GM23338 (cell line): ENCODE data around the gene CHD5. TPM values are rescaled to one million over a fixed set of nuclear protein-coding genes. Genes with fewer than 3 reads are reported as not detected.
A peak's percentile ranks its signal among the peaks of the same experiment; 100 is the strongest.

Experiments
- ATAC-seq: fragments of 200-7000 bp; cut with Tn5 transposase; 3 replicates; pipeline ENCODE4 v1.9.1; 2020
- DNase-seq: peaks from one replicate; pipeline ENCODE4 v3.0.0-alpha.2; 2015; ENCODE audit warnings: low spot score
- H2AFZ ChIP-seq: fragments of 200-600 bp; sonication (generic); 2 replicates; pipeline ENCODE4 v1.8.0; 2016; ENCODE audit warnings: antibody characterized with exemption, mild to moderate bottlenecking, moderate library complexity
- H3F3A ChIP-seq: fragments of 200-600 bp; sonication (generic); replicated peaks from 2 replicates; pipeline ENCODE4 v1.8.0; 2017; ENCODE audit warnings: antibody characterized with exemption, mixed run types, low read depth
- H3K27ac ChIP-seq: fragments of 200-600 bp; sonication (generic); 2 replicates; pipeline ENCODE4 v1.6.1; 2016; ENCODE audit warnings: low read depth
- H3K27me3 ChIP-seq: fragments of 200-600 bp; sonication (generic); 2 replicates; pipeline ENCODE4 v1.8.0; 2016; ENCODE audit warnings: mild to moderate bottlenecking, mixed run types, moderate library complexity; ENCODE audit not compliant: insufficient read depth
- H3K36me3 ChIP-seq: fragments of 200-600 bp; sonication (generic); 2 replicates; pipeline ENCODE4 v1.8.0; 2016; ENCODE audit warnings: mild to moderate bottlenecking; ENCODE audit not compliant: insufficient read depth
- H3K4me1 ChIP-seq: fragments of 200-600 bp; sonication (generic); 2 replicates; pipeline ENCODE4 v1.8.0; 2016; ENCODE audit warnings: mild to moderate bottlenecking, moderate library complexity; ENCODE audit not compliant: insufficient read depth
- H3K4me2 ChIP-seq: fragments of 200-600 bp; sonication (generic); 2 replicates; pipeline ENCODE4 v1.7.1; 2017; ENCODE audit warnings: mixed run types
- H3K4me3 ChIP-seq: fragments of 200-600 bp; sonication (generic); 2 replicates; pipeline ENCODE4 v1.6.1; 2016; ENCODE audit warnings: mixed run types
- H3K79me2 ChIP-seq: fragments of 200-600 bp; sonication (generic); replicated peaks from 2 replicates; pipeline ENCODE4 v1.8.0; 2017; ENCODE audit warnings: mild to moderate bottlenecking; ENCODE audit not compliant: insufficient read depth
- H3K9me2 ChIP-seq: fragments of 200-600 bp; sonication (generic); 2 replicates; pipeline ENCODE4 v1.8.0; 2017; ENCODE audit not compliant: insufficient read depth
- H4K20me1 ChIP-seq: fragments of 200-600 bp; sonication (generic); replicated peaks from 2 replicates; pipeline ENCODE4 v1.8.0; 2017; ENCODE audit warnings: mild to moderate bottlenecking; ENCODE audit not compliant: insufficient read depth
- H3K27ac Mint-ChIP-seq: 2 replicates; pipeline ENCODE4 v1.8.0; 2020; ENCODE audit warnings: inconsistent platforms, mild to moderate bottlenecking, moderate library complexity, mixed read lengths
- H3K27me3 Mint-ChIP-seq: 3 replicates; pipeline ENCODE4 v1.8.0; 2022; ENCODE audit warnings: low read depth, mild to moderate bottlenecking, moderate library complexity, mixed read lengths, inconsistent platforms; ENCODE audit not compliant: insufficient read depth, poor library complexity
- H3K36me3 Mint-ChIP-seq: 3 replicates; pipeline ENCODE4 v1.8.0; 2021; ENCODE audit warnings: low read depth, mild to moderate bottlenecking, inconsistent platforms, moderate library complexity, mixed read lengths
- H3K4me1 Mint-ChIP-seq: 3 replicates; pipeline ENCODE4 v1.8.0; 2020; ENCODE audit warnings: mild to moderate bottlenecking, inconsistent platforms, mixed read lengths
- H3K4me3 Mint-ChIP-seq: 3 replicates; pipeline ENCODE4 v1.8.0; 2021; ENCODE audit warnings: moderate library complexity, mild to moderate bottlenecking, inconsistent platforms, mixed read lengths
- H3K9me3 Mint-ChIP-seq: 3 replicates; pipeline ENCODE4 v1.8.0; 2020; ENCODE audit warnings: moderate library complexity, mild to moderate bottlenecking, inconsistent platforms, mixed read lengths
- CTCF ChIP-seq, 2 experiments: fragments of 200-600 bp in 1 of 2; sonication (generic) in 1 of 2; conservative IDR thresholded peaks; 2 replicates each; pipeline versions ENCODE4 v1.5.1 to v1.6.1; 2016 to 2017; ENCODE audit warnings: antibody characterized with exemption in 2 of 2, low read depth in 2 of 2, mild to moderate bottlenecking in 2 of 2, moderate library complexity in 1 of 2
- EZH2 ChIP-seq: fragments of 200-600 bp; sonication (generic); IDR thresholded peaks from one replicate; pipeline ENCODE4 v1.8.0; 2017; ENCODE audit warnings: antibody characterized with exemption, mild to moderate bottlenecking, low read depth; ENCODE audit not compliant: unreplicated experiment
- EZH2phosphoT487 ChIP-seq: fragments of 200-600 bp; sonication (generic); IDR thresholded peaks from one replicate; pipeline ENCODE4 v1.8.1; 2018; ENCODE audit warnings: antibody characterized with exemption; ENCODE audit not compliant: unreplicated experiment
- NANOG ChIP-seq: IDR thresholded peaks from 2 replicates; pipeline ENCODE4 v1.6.1; 2016; ENCODE audit warnings: antibody characterized with exemption, borderline replicate concordance
- POLR2AphosphoS5 ChIP-seq: IDR thresholded peaks from 2 replicates; pipeline ENCODE4 v1.6.1; 2016; ENCODE audit warnings: antibody characterized with exemption, low read depth
- REST ChIP-seq: IDR thresholded peaks from one replicate; pipeline ENCODE4 v1.6.1; 2018; ENCODE audit warnings: antibody characterized with exemption; ENCODE audit not compliant: unreplicated experiment
- ZNF114 ChIP-seq: fragments of 250-450 bp; sonication (Bioruptor Pico); IDR thresholded peaks from 2 replicates; pipeline ENCODE4 v1.5.0; 2020; ENCODE audit warnings: mild to moderate bottlenecking, moderate library complexity
- ZNF331 ChIP-seq: fragments of 250-450 bp; sonication (Bioruptor Pico); IDR thresholded peaks from 2 replicates; pipeline ENCODE4 v1.5.0; 2020; ENCODE audit warnings: low read depth, mild to moderate bottlenecking, moderate library complexity
- polyA plus RNA-seq: library from polyadenylated mRNA; unstranded; fragments of >200 nt; fragmentation: Nextera tagmentation; extraction: Ambion mirVana; gene quantifications from 2 replicates; pipeline ENCODE4 v1.2.1, GENCODE V29; 2016
- total RNA-seq: library from RNA; depleted of rRNA; stranded (reverse); fragments of >200 nt; shearing (Covaris generic); gene quantifications from 2 replicates; pipeline ENCODE4 v1.2.3, GENCODE V29; 2014

CHD5 gene
- total and polyA plus RNA-seq, 2 experiments from 2014 or later = 0.32 to 1.0 TPM

- Histone ChIP-seq H4K20me1 (no peaks in the 10 kb centered on the region), H3K27ac (no peak overlapping the region), H3K4me2 (peak overlapping the region; percentile 85; the same call in 1 of the 2 replicates), H3K4me1 (peaks cover 27% of the 10 kb centered on the region), H3K4me3 (no peak overlapping the region), H3K27me3 (peaks cover 48% of the 10 kb centered on the region), H3K9me2 (no peaks in the 10 kb centered on the region), H3K79me2 (no peaks in the 10 kb centered on the region), H2AFZ (no peak overlapping the region), H3F3A (0 out of 2 replicates have a peak, but pooled peaks cover 10% of the 10 kb centered on the region), H3K36me3 (no peaks in the 10 kb centered on the region)
- ATAC-seq (no peak), DNase-seq (no peak)
- Mint-ChIP-seq H3K27me3 (peaks cover 43% of the 10 kb centered on the region), H3K4me3 (peak overlapping the region; percentile 52; the same call in 1 of the 3 replicates), H3K36me3 (no peaks in the 10 kb centered on the region), H3K9me3 (no peaks in the 10 kb centered on the region; the same call in 2 of the 3 replicates), H3K4me1 (peaks cover 24% of the 10 kb centered on the region), H3K27ac (no peak overlapping the region)
- TF ChIP-seq ZNF114 (CRISPR knock-in tag) = no peak
- TF ChIP-seq EZH2 = peak; percentile 7
Measured at GRCh38 chr1:6207921-6208320, 27.8 kb upstream of the CHD5 start.

- Mint-ChIP-seq H3K36me3 (no peaks in the 10 kb centered on the region), H3K4me3 (peak overlapping the region; percentile 56; the same call in 2 of the 3 replicates), H3K4me1 (peaks cover 24% of the 10 kb centered on the region), H3K27ac (no peak overlapping the region), H3K9me3 (no peaks in the 10 kb centered on the region; the same call in 2 of the 3 replicates), H3K27me3 (peaks cover 43% of the 10 kb centered on the region)
- H3K79me2 ChIP-seq = no peaks in the 10 kb centered on the region
- H3K4me2 ChIP-seq = peak overlapping the region; percentile 85
- peaks cover 48% of the 10 kb centered on the region for H3K27me3 ChIP-seq
- H3K27ac ChIP-seq = no peak overlapping the region
- no peak for ATAC-seq
- 0 out of 2 replicates have a peak, but pooled peaks cover 10% of the 10 kb centered on the region for H3F3A ChIP-seq
- H3K9me2 ChIP-seq = no peaks in the 10 kb centered on the region
- H3K4me3 ChIP-seq = peak overlapping the region; percentile 70; the same call in 1 of the 2 replicates
- H3K4me1 ChIP-seq = peaks cover 27% of the 10 kb centered on the region
- no peaks in the 10 kb centered on the region for H4K20me1 ChIP-seq
- no peak overlapping the region for H2AFZ ChIP-seq
- no peaks in the 10 kb centered on the region for H3K36me3 ChIP-seq
- no peak for DNase-seq
- TF ChIP-seq EZH2phosphoT487 (no peak), POLR2AphosphoS5 (no peak), ZNF331 (CRISPR knock-in tag) (no peak), EZH2 (no peak), NANOG (no peak), REST (no peak), ZNF114 (CRISPR knock-in tag) (no peak), CTCF (conservative IDR thresholded peaks at IDR 0.05; ENCODE audit: low read depth in 2 of 2) (no peak)
Measured at GRCh38 chr1:6207075-6207885, 27.2 kb upstream of the CHD5 start.
